Hematopoietic multipotent progenitor cell treated with erythropoietin and hydrocortisone succinate and interleukin-3 and kit ligand, for 17 days (in vitro differentiated cells): Measurements from ENCODE around the gene GNGT2.

ENCODE experiments used
- DNase-seq: peaks from one replicate; pipeline ENCODE4 v3.0.0-alpha.2; 2015; ENCODE audit warnings: low spot score

Gene GNGT2

GRCh38 chr17:49170216-49170615, 40.2 kb downstream of the GNGT2 start:
- no peak for DNase-seq

DNA sequence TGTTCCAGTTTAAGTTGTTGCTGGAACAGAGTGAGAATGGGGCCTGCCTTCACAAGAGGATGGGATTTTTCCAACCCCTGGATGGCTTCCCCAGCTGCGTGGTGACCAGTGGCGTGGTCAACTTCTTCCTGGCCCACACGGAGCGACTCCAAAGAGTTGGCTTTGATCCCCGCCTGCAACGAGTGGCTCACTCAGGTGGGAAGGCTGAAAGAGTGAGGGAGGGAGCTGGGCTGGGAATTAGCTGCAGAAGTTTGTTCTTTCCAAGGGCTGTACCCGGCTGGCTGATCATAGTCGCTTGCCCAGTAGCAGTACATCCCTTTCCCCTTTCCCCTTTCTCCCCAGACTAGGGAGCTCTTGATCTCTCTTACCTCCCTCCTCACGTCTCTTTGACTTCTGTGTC, 41.7 kb downstream of the GNGT2 start:
- DNase-seq: no peak

GRCh38 chr17:49165143-49165542, 45.2 kb downstream of the GNGT2 start:
- no peak for DNase-seq

DNA sequence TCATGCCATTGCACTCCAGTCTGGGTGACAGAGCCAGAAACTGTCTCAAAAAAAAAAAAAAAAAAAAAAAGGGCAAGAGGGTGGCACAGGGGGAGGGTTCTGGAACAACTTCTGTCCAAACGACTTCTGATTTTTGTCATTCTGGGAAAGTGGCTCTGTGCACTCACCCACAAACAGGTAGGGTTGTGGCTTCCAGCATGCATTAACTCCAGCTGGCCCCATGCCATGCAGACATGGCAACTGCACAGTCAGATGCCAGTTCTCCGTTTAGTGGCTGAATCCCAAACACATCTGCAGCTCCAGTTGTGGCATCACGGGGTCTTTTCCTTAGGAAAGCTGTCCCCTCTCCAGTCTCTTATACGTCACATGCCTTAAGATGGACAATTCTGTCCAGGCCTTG, 47.5 kb downstream of the GNGT2 start:
- DNase-seq: no peak

- DNase-seq: no peak
These were observed 52.6 kb downstream of the GNGT2 start for GRCh38 chr17:49157784-49158183.

DNA sequence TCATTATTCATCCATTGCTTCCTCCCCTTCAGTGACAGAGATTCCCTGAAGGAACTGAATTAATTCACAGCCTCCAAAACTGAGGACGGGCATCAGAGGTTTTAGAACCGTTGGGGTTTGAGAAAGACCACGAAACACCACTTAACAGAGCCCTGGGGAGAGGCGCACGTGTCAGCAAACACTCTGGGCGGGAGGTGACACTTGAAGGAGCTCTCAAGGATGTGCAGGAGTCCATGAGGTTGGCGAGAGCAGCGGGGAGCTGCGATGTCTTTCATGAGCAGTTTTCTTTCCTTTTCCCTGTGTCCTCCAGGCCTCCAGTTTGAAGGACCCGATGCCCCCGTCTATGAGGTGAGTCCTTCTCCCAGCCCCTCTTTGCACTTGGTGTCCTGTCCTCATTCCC, 54.1 kb downstream of the GNGT2 start:
- DNase-seq: no peak
